AG04449 (cell line): ENCODE measurements around the gene ATP9B.
"Not testable (repeated sequence)": the region's sequence is repeated elsewhere in the genome, so short reads cannot be mapped to it uniquely, and the experiment has no call there.

Experiments
- CTCF ChIA-PET: fragments of 350-600 bp; formaldehyde crosslinking; extraction: SDS; loops from one replicate; lab custom pipeline; 2021; ENCODE audit warnings: antibody characterized with exemption; lab: Yijun Ruan, JAX
- POLR2A ChIA-PET: fragments of 400-600, 350-600 bp; formaldehyde crosslinking; extraction: SDS; loops from one replicate; lab custom pipeline; 2020; ENCODE audit warnings: antibody characterized with exemption, inconsistent platforms; lab: Yijun Ruan, JAX
- DNase-seq: peaks from one replicate; pipeline ENCODE4 v3.0.0-alpha.2; 2010; ENCODE audit warnings: low read depth, low spot score
- H3K4me3 ChIP-seq: 2 replicates; pipeline ENCODE4 v1.5.1; 2011; ENCODE audit warnings: low read depth, mild to moderate bottlenecking, control low read depth, low read length
- TF ChIP-seq, protein P1 (sequence below): IDR thresholded peaks from one replicate; pipeline ENCODE4 v1.5.1; 2011; ENCODE audit warnings: mild to moderate bottlenecking, moderate library complexity, low read length, control low read depth, inconsistent platforms; ENCODE audit not compliant: insufficient read depth; ENCODE audit errors: missing control alignments

ATP9B gene

DNA sequence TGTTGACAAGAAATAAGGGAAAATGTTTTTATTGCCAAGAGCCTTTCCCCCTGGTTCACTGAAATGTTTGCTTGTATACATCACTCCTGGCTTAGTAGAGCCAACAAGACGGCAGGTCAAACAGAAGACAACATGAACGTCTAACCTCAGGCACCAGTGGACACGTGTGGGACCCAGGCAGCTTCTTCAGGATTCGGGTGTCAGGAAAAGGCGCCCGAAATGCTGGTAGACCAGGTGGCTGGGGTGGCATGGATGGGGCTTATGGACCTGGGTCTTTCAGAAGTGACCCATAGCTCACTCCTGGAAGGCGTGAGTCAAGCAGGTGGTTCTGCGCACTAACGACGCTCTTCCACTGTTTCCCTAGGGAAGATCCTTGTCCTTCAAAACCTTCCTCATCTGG is 303.3 kb downstream of the ATP9B start:
- TF ChIP-seq, protein P1, sequence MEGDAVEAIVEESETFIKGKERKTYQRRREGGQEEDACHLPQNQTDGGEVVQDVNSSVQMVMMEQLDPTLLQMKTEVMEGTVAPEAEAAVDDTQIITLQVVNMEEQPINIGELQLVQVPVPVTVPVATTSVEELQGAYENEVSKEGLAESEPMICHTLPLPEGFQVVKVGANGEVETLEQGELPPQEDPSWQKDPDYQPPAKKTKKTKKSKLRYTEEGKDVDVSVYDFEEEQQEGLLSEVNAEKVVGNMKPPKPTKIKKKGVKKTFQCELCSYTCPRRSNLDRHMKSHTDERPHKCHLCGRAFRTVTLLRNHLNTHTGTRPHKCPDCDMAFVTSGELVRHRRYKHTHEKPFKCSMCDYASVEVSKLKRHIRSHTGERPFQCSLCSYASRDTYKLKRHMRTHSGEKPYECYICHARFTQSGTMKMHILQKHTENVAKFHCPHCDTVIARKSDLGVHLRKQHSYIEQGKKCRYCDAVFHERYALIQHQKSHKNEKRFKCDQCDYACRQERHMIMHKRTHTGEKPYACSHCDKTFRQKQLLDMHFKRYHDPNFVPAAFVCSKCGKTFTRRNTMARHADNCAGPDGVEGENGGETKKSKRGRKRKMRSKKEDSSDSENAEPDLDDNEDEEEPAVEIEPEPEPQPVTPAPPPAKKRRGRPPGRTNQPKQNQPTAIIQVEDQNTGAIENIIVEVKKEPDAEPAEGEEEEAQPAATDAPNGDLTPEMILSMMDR = no peak
- CTCF ChIA-PET = interaction anchor here (2.3 kb wide), 1 partner anchor 9 kb away, joined by 11 read pairs; no protein-coding TSS in a partner anchor
- no peak for DNase-seq
- no peak overlapping the region for H3K4me3 ChIP-seq
- POLR2A ChIA-PET = no interaction called here

DNA sequence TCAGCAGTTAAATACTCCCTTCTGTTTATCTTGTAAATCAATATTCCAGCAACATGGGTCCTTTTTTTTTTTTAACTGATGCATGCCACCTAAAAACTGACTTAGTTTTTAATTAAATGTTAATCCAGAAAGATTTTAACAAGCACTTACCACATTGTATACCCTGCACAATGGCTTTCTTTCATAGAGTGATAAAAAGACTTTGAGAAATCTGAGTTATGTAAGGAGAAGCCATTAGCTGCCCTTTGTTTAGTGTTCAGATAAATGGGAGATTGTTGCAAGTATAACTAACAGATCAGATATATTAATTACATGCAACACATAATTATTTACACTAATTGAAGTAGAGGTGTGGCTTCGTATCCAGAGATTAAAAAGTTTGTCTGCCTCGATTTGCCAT is 303.8 kb downstream of the ATP9B start:
- POLR2A ChIA-PET = no interaction called here
- no peak for DNase-seq
- TF ChIP-seq, protein P1 = no peak
- no peak overlapping the region for H3K4me3 ChIP-seq
- CTCF ChIA-PET = interaction anchor here (1.0 to 13.3 kb wide), 3 partner anchors 8 to 272 kb away, joined by 3 to 200 read pairs (median 11); no protein-coding TSS in a partner anchor

DNA sequence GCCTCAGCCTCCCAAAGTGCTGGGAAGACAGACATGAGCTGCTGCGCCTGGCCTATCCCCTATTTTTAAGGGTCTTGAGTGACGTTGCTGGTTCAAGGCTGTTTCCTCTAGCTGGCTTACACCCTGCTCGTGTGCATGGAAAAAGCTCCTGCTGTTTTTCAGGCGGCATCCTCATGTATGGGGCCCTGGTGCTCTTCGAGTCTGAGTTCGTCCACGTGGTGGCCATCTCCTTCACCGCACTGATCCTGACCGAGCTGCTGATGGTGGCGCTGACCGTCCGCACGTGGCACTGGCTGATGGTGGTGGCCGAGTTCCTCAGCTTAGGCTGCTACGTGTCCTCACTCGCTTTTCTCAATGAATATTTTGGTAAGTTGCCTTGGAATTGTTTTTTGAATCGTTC is 304.5 kb downstream of the ATP9B start:
- POLR2A ChIA-PET = no interaction called here
- H3K4me3 ChIP-seq = no peak overlapping the region
- DNase-seq = no peak
- CTCF ChIA-PET = interaction anchor here (1.0 to 13.3 kb wide), 2 partner anchors 10 to 271 kb away, joined by 3 to 200 read pairs; no protein-coding TSS in a partner anchor
- TF ChIP-seq, protein P1 = no peak

DNA sequence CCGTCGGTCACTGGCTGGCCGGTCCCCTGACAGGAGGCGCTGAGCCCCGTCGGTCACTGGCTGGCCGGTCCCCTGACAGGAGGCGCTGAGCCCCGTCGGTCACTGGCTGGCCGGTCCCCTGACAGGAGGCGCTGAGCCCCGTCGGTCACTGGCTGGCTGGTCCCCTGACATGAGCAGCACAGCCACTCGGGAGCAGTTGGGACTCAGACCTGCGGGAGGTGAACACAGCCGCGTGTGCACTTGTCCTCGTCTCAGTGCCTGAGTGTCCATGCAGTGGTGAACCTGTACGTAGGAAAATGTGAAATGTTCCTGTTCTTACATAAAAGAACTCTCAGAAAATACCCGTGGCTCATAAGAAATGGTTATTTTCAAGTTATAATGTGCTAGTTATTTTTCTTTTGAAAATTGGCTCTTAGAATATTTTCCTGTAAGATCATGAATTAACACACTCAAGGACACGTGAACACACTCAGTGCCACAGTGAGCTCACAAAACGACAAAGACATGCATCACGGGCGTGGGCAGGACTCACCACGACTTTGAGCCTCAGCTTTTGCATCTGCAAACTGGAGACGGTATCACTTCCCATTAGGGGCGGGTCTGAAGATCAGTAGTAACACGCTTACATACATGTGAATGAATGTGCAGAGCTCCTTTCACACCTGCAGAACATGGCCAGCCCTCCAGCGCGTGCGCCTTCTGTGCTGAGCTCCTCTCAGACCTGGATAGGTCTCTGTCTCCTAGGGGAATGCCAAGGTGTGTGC is 305.4 kb downstream of the ATP9B start:
- CTCF ChIA-PET = interaction anchor here (7.1 to 13.3 kb wide), 4 partner anchors 15 to 271 kb away, joined by 51 to 294 read pairs (median 135); no protein-coding TSS in a partner anchor
- H3K4me3 ChIP-seq = no peak overlapping the region
- TF ChIP-seq, protein P1 = no peak
- POLR2A ChIA-PET = no interaction called here
- DNase-seq = no peak

DNA sequence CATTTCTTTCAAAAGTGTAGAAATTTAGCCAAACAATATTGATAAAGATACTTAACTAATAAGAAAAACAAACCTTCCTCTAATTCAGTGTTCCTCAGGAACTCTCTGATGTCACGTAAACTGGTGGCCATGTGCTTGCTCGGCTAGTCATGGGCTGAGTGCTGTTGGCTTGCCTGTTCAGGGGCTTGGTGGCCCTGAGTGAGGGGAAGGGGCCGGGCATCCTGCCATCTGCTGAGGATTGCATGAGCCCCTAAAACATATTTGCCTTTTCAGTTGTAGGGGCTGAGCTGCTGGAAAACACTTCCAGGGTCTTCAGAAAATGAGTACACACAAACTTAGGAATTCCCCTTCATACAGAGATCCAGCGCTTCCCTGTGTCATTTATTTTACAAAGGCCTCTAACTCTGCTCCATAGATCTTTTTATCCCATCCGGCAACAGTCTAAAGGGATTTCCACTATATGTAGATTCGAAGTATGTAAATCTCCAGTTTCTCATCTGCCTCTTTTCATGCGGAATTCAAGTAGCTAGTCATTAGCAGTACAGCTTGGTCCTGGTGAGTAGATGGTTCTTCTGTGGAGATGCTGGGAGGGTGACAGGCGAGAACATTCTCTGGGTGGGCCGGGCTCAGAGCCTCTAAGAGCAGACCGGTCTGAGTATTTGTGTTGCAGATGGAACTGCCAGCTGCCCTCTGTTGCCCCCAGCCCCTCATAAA is 306.4 kb downstream of the ATP9B start:
- ChIA-PET POLR2A (no interaction called here), CTCF (interaction anchor here (0.7 to 13.3 kb wide), 6 partner anchors 14 to 270 kb away, joined by 3 to 294 read pairs (median 60); no protein-coding TSS in a partner anchor)
- DNase-seq = no peak
- TF ChIP-seq, protein P1 = no peak
- no peak overlapping the region for H3K4me3 ChIP-seq

DNA sequence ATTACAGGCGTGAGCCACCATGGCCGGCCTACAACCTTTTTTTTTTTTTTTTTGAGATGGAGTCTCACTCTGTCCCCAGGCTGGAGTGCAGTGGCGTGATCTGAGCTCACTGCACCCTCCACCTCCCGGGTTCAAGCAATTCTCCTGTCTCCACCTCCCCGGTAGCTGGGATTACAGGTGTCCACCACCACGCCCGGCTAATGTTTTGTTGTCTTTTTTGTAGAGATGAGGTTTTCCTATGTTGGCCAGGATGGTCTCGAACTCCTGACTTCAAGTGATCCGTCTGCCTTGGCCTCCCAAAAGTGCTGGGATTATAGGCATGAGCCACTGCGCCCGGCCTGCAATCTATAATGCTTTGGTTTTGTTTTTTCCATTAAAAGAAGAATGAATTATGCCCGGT is 307.5 kb downstream of the ATP9B start:
- DNase-seq, POLR2A ChIA-PET, H3K4me3 ChIP-seq: not testable (repeated sequence)
- CTCF ChIA-PET = interaction anchor here (7.1 to 13.3 kb wide), 4 partner anchors 13 to 268 kb away, joined by 51 to 294 read pairs (median 135); no protein-coding TSS in a partner anchor
